SK-N-SH treated with all-trans-retinoic acid at 6 μM for 48 hours (cell line): ENCODE data around the gene PRSS53.

ENCODE experiments used
- ATAC-seq: fragments of 200-7000 bp; cut with Tn5 transposase; 3 replicates; pipeline ENCODE4 v1.9.1; 2020; ENCODE audit warnings: mild to moderate bottlenecking, moderate library complexity
- BACH2 ChIP-seq: fragments of 250-450 bp; sonication (Bioruptor Pico); IDR thresholded peaks from 2 replicates; pipeline ENCODE4 v1.9.0; 2021; ENCODE audit warnings: mild to moderate bottlenecking, borderline replicate concordance
- CSDC2 ChIP-seq: fragments of 250-450 bp; sonication (Bioruptor Pico); IDR thresholded peaks from 2 replicates; pipeline ENCODE4 v1.5.0; 2020; ENCODE audit warnings: mild to moderate bottlenecking, moderate library complexity
- ESRRG ChIP-seq: fragments of 250-450 bp; sonication (Bioruptor Pico); IDR thresholded peaks from 2 replicates; pipeline ENCODE4 v1.6.1; 2021; ENCODE audit warnings: mild to moderate bottlenecking
- GLIS3 ChIP-seq: fragments of 250-450 bp; sonication (Bioruptor Pico); IDR thresholded peaks from 2 replicates; pipeline ENCODE4 v1.5.0; 2020; ENCODE audit warnings: mild to moderate bottlenecking, moderate library complexity
- ISL1 ChIP-seq: fragments of 250-450 bp; sonication (Bioruptor Pico); IDR thresholded peaks from 2 replicates; pipeline ENCODE4 v2.1.2; 2022; ENCODE audit warnings: mild to moderate bottlenecking, moderate library complexity
- OSR1 ChIP-seq: fragments of 250-450 bp; sonication (Bioruptor Pico); IDR thresholded peaks from 2 replicates; pipeline ENCODE4 v1.8.0; 2022; ENCODE audit warnings: moderate library complexity, mild to moderate bottlenecking, inconsistent platforms
- POU6F1 ChIP-seq: fragments of 250-450 bp; sonication (Bioruptor Pico); IDR thresholded peaks from 2 replicates; pipeline ENCODE4 v1.8.0; 2021; ENCODE audit warnings: low read depth, mild to moderate bottlenecking, moderate library complexity, borderline replicate concordance
- PPARA ChIP-seq: fragments of 250-450 bp; sonication (Bioruptor Pico); IDR thresholded peaks from 2 replicates; pipeline ENCODE4 v1.5.0; 2020; ENCODE audit warnings: mild to moderate bottlenecking, borderline replicate concordance
- RARB ChIP-seq: fragments of 250-450 bp; sonication (Bioruptor Pico); IDR thresholded peaks from 2 replicates; pipeline ENCODE4 v1.8.0; 2021; ENCODE audit warnings: mild to moderate bottlenecking, moderate library complexity
- SNAI2 ChIP-seq: fragments of 250-450 bp; sonication (Bioruptor Pico); IDR thresholded peaks from 2 replicates; pipeline ENCODE4 v1.5.0; 2020; ENCODE audit warnings: mild to moderate bottlenecking, moderate library complexity
- TCF4 ChIP-seq: fragments of 250-450 bp; sonication (Bioruptor Pico); IDR thresholded peaks from 2 replicates; pipeline ENCODE4 v1.8.0; 2021; ENCODE audit warnings: mild to moderate bottlenecking, moderate library complexity, borderline replicate concordance
- TOX ChIP-seq: fragments of 250-450 bp; sonication (Bioruptor Pico); IDR thresholded peaks from 2 replicates; pipeline ENCODE4 v1.8.0; 2021; ENCODE audit warnings: mild to moderate bottlenecking, moderate library complexity, borderline replicate concordance
- TSHZ2 ChIP-seq: fragments of 250-450 bp; sonication (Bioruptor Pico); IDR thresholded peaks from 2 replicates; pipeline ENCODE4 v1.5.0; 2020; ENCODE audit warnings: mild to moderate bottlenecking, moderate library complexity
- ZC3H10 ChIP-seq: fragments of 250-450 bp; sonication (Bioruptor Pico); IDR thresholded peaks from 2 replicates; pipeline ENCODE4 v1.5.1; 2021; ENCODE audit warnings: mild to moderate bottlenecking, moderate library complexity
- ZFP30 ChIP-seq: fragments of 450-650 bp; formaldehyde crosslinking; IDR thresholded peaks from 2 replicates; pipeline ENCODE4 v1.5.0; 2022; ENCODE audit warnings: mild to moderate bottlenecking, moderate library complexity
- ZNF565 ChIP-seq: fragments of 450-650 bp; formaldehyde crosslinking; conservative IDR thresholded peaks from 2 replicates; pipeline ENCODE4 v1.5.0; 2020; ENCODE audit warnings: low read depth, mild to moderate bottlenecking, moderate library complexity
- ZNF70 ChIP-seq: fragments of 450-650 bp; formaldehyde crosslinking; IDR thresholded peaks from 2 replicates; pipeline ENCODE4 v1.5.0; 2020; ENCODE audit warnings: mild to moderate bottlenecking, moderate library complexity
- ZNF8 ChIP-seq: fragments of 450-650 bp; formaldehyde crosslinking; IDR thresholded peaks from 2 replicates; pipeline ENCODE4 v1.5.0; 2020; ENCODE audit warnings: mild to moderate bottlenecking, moderate library complexity
- TF ChIP-seq, protein P1 (sequence below): fragments of 250-450 bp; sonication (Bioruptor Pico); IDR thresholded peaks from 2 replicates; pipeline ENCODE4 v1.8.0; 2020; ENCODE audit warnings: mild to moderate bottlenecking, moderate library complexity, borderline replicate concordance
- TF ChIP-seq, protein P2 (sequence below): fragments of 250-450 bp; sonication (Bioruptor Pico); IDR thresholded peaks from 2 replicates; pipeline ENCODE4 v1.5.1; 2020; ENCODE audit warnings: low read depth, mild to moderate bottlenecking, moderate library complexity
- TF ChIP-seq, protein P3 (sequence below): fragments of 250-450 bp; sonication (Bioruptor Pico); IDR thresholded peaks from 2 replicates; pipeline ENCODE4 v1.5.1; 2021; ENCODE audit warnings: mild to moderate bottlenecking, moderate library complexity

The PRSS53 gene

DNA sequence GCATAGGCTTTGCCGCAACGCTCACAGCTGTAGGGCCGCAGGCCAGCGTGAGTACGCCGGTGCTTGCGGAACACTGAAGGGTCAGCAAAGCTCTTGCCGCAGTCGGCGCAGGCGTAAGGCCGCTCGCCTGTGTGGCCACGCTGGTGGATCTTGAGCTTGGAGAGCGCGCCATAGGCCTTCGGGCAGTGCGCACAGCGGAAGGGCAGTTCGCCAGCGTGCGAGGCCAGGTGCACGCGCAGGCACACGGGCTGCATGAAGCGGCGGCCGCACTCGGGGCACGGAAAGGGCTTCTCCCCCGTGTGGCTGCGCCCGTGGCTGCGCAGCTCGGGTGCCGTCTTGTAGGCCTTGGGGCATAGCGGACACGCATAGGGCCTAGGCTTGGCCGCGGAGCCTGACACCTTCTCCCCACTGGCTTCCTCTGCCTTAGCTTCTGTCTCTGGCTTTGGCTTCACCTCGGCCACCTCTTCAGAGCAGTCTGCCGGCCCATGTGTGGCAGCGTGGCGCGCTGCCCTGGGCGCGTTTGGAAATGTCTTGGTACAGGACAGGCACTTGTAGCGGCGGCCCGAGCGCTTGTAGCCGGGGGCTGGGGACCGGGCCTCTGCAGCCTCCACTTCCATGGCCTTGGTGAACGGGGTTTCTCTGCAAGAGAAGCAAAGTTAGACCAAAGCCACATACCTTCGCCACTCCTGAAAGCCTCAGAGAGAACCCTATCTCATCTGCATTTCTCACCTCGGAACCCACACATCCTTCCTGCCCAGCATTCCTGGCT is 24.7 kb downstream of the PRSS53 start:
- no peak for TF ChIP-seq ZNF565
- no peak for TF ChIP-seq POU6F1 (CRISPR knock-in tag)
- TF ChIP-seq ZC3H10 (CRISPR knock-in tag) = no peak
- TF ChIP-seq TCF4 (CRISPR knock-in tag) = no peak
- no peak for TF ChIP-seq GLIS3 (CRISPR knock-in tag)
- TF ChIP-seq, protein P1, sequence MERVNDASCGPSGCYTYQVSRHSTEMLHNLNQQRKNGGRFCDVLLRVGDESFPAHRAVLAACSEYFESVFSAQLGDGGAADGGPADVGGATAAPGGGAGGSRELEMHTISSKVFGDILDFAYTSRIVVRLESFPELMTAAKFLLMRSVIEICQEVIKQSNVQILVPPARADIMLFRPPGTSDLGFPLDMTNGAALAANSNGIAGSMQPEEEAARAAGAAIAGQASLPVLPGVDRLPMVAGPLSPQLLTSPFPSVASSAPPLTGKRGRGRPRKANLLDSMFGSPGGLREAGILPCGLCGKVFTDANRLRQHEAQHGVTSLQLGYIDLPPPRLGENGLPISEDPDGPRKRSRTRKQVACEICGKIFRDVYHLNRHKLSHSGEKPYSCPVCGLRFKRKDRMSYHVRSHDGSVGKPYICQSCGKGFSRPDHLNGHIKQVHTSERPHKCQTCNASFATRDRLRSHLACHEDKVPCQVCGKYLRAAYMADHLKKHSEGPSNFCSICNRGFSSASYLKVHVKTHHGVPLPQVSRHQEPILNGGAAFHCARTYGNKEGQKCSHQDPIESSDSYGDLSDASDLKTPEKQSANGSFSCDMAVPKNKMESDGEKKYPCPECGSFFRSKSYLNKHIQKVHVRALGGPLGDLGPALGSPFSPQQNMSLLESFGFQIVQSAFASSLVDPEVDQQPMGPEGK (CRISPR knock-in tag) = no peak
- TF ChIP-seq ISL1 (CRISPR knock-in tag) = no peak
- TF ChIP-seq TSHZ2 (CRISPR knock-in tag) = no peak
- no peak for ATAC-seq

- no peak for TF ChIP-seq ISL1 (CRISPR knock-in tag)
- TF ChIP-seq TSHZ2 (CRISPR knock-in tag) = no peak
- TF ChIP-seq, protein P2, sequence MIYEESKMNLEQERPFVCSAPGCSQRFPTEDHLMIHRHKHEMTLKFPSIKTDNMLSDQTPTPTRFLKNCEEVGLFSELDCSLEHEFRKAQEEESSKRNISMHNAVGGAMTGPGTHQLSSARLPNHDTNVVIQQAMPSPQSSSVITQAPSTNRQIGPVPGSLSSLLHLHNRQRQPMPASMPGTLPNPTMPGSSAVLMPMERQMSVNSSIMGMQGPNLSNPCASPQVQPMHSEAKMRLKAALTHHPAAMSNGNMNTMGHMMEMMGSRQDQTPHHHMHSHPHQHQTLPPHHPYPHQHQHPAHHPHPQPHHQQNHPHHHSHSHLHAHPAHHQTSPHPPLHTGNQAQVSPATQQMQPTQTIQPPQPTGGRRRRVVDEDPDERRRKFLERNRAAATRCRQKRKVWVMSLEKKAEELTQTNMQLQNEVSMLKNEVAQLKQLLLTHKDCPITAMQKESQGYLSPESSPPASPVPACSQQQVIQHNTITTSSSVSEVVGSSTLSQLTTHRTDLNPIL = no peak
- TF ChIP-seq, protein P1 (CRISPR knock-in tag) = no peak
- TF ChIP-seq ZC3H10 (CRISPR knock-in tag) = no peak
- no peak for TF ChIP-seq POU6F1 (CRISPR knock-in tag)
- no peak for TF ChIP-seq TOX (CRISPR knock-in tag)
- no peak for TF ChIP-seq OSR1 (CRISPR knock-in tag)
- no peak for TF ChIP-seq RARB
- TF ChIP-seq ZNF70 (CRISPR knock-in tag) = no peak
- TF ChIP-seq TCF4 (CRISPR knock-in tag) = no peak
- TF ChIP-seq, protein P3, sequence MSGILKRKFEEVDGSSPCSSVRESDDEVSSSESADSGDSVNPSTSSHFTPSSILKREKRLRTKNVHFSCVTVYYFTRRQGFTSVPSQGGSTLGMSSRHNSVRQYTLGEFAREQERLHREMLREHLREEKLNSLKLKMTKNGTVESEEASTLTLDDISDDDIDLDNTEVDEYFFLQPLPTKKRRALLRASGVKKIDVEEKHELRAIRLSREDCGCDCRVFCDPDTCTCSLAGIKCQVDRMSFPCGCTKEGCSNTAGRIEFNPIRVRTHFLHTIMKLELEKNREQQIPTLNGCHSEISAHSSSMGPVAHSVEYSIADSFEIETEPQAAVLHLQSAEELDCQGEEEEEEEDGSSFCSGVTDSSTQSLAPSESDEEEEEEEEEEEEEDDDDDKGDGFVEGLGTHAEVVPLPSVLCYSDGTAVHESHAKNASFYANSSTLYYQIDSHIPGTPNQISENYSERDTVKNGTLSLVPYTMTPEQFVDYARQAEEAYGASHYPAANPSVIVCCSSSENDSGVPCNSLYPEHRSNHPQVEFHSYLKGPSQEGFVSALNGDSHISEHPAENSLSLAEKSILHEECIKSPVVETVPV (CRISPR knock-in tag) = no peak
- TF ChIP-seq ESRRG = no peak
- no peak for TF ChIP-seq BACH2
- TF ChIP-seq CSDC2 (CRISPR knock-in tag) = no peak
- TF ChIP-seq SNAI2 = no peak
- TF ChIP-seq PPARA (CRISPR knock-in tag) = no peak
- no peak for TF ChIP-seq ZFP30 (CRISPR knock-in tag)
- no peak for TF ChIP-seq GLIS3 (CRISPR knock-in tag)
- no peak for TF ChIP-seq ZNF8 (CRISPR knock-in tag)
- TF ChIP-seq, all 23 proteins: peak for 0
These were observed 25.3 kb downstream of the PRSS53 start for GRCh38 chr16:31063495-31063842.

More at GRCh38 chr16:31063495-31063842, 25.3 kb downstream of the PRSS53 start:
- ATAC-seq = no peak
